ENCODE results near the gene TMEM253.
A peak's percentile ranks its signal among the peaks of the same experiment; 100 is the strongest.

TMEM253 gene

GRCh38 chr14:21136024-21136423 lies 35.2 kb downstream of the TMEM253 start:
- H3K4me3 ChIP-seq (ENCODE audit: low read length), result no peak overlapping the region
- peak; percentile 74 for TF ChIP-seq CTCF (conservative IDR thresholded peaks at IDR 0.05; ENCODE audit: low read depth, low read length)
- no peak for DNase-seq (ENCODE audit: low read depth)

- DNase-seq (ENCODE audit: low read depth), result no peak
- no peak for TF ChIP-seq CTCF (conservative IDR thresholded peaks at IDR 0.05; ENCODE audit: low read depth, low read length)
- H3K4me3 ChIP-seq (ENCODE audit: low read length), result no peak overlapping the region
Observed at GRCh38 chr14:21142357-21142756, 41.5 kb downstream of the TMEM253 start.

GRCh38 chr14:21145437-21145836 lies 44.6 kb downstream of the TMEM253 start:
- no peak for DNase-seq (ENCODE audit: low read depth)
- no peak overlapping the region for H3K4me3 ChIP-seq (ENCODE audit: low read length)

GRCh38 chr14:21149641-21150367 lies 48.9 kb downstream of the TMEM253 start:
- no peak for DNase-seq (ENCODE audit: low read depth)
- no peak overlapping the region for H3K4me3 ChIP-seq (ENCODE audit: low read length)
- TF ChIP-seq CTCF (conservative IDR thresholded peaks at IDR 0.05; ENCODE audit: low read depth, low read length), result no peak

More at GRCh38 chr14:21145437-21145836, 44.6 kb downstream of the TMEM253 start:
- no peak for TF ChIP-seq CTCF (conservative IDR thresholded peaks at IDR 0.05; ENCODE audit: low read depth, low read length)
